ENCODE results near the gene ZNF530.

The ZNF530 gene

DNA sequence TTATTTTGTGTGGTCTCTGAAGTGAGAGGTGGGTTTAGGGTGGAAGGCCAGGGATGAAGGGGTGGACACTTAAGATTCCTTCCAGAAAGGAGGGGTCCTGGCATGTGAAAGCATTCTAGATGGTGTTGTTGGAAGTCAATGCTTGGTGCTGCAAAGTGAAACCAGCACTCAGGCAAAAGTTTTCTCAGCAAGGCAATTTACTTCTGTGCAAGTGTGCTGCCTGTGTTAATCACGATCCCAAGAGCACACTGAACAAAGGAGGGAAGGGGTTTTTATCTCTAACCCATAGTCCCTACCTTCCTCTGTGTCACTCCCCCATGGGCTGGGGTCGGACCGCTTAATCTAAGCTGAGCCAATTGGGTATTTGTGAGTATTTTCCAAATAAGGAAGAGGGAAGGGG, 15.7 kb downstream of the ZNF530 start:
- DNase-seq (ENCODE audit: low spot score): no peak

- DNase-seq (ENCODE audit: low spot score): no peak
These were observed 21.1 kb downstream of the ZNF530 start for GRCh38 chr19:57620673-57621348.

GRCh38 chr19:57623091-57623490, 23.4 kb downstream of the ZNF530 start:
- DNase-seq (ENCODE audit: low spot score): no peak

DNA sequence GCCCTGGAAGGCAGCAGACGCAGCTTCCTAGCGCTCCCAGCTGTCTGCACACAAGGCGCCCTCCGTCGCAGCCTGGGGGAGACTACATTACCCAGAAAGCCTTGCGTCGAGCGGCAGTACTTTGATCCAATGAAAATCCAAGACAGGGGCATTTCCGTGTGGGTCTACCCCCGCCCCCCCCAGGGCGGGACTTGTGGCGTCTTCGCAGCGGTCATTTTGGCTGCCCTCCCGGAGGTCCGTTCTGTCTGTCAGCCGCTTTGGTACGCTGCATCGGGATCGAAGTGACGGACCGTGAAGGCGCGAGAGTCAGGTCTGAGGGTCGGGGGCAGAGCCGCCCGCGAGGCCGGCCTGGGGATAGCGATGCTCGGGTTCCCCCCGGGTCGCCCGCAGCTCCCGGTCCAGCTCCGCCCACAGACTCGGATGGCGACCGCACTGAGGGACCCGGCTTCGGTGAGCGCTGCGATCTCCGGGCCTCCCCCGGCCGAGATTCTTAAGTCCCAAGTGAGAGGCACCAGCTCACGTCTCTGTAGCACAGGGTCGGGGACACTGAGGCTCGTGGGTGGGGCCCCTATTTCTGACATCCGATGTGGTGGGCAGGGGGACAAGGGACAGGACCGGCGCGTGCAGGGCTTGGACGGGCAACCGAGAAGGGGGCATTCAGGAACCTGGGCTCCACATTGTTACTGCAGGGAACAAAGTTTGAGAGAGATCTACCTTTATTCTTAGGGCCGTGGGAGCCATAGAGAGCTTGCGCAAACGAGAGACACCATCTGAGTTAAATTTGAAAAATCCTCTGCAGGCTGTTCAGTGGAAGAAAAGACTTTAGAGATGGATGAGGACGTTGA, 33.5 kb downstream of the ZNF530 start, which contains the start of gene ZNF211:
Gene ZNF211, plus strand, starts transcription at position 182 of the 845 bp plus-strand sequence. Its CDS starts 179 bp downstream, at position 361.
- DNase-seq (ENCODE audit: low spot score): peak; percentile 94

DNA sequence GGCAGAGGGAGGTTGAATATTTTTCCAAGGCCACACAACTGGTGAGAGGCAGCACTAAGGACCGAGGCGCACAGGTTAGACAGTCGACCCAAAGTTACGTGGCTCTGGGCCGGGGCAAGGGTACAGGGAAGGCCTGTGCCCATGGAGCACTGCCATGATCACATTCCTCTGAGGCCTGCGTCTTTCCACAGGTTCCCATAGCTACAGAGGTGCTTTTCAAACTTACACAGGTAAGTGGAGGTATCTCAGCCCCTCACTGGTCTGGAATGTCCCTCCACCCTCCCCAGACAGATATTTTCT, 34.1 kb downstream of the ZNF530 start:
- DNase-seq (ENCODE audit: low spot score): no peak

DNA sequence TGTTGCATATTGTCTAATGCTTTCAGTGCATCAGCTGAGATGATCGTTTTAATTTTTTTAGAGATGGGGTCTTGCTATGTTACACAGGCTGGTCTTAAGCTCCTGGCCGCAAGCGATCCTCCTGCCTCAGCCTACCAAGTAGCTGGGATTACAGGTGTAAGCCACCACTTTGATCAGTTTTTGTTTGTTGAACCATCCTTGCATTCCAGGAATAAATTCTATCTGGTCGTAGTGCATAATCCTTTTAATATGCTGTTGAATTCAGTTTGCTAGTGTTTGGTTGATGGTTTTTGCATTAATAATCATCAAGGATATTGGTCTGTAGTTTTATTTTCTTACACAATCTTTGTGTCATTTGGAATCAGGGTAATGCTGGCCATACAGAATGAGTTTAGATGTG, 37.7 kb downstream of the ZNF530 start:
- DNase-seq (ENCODE audit: low spot score): no peak

GRCh38 chr19:57641715-57642234, 42.1 kb downstream of the ZNF530 start:
- DNase-seq (ENCODE audit: low spot score): no peak

DNA sequence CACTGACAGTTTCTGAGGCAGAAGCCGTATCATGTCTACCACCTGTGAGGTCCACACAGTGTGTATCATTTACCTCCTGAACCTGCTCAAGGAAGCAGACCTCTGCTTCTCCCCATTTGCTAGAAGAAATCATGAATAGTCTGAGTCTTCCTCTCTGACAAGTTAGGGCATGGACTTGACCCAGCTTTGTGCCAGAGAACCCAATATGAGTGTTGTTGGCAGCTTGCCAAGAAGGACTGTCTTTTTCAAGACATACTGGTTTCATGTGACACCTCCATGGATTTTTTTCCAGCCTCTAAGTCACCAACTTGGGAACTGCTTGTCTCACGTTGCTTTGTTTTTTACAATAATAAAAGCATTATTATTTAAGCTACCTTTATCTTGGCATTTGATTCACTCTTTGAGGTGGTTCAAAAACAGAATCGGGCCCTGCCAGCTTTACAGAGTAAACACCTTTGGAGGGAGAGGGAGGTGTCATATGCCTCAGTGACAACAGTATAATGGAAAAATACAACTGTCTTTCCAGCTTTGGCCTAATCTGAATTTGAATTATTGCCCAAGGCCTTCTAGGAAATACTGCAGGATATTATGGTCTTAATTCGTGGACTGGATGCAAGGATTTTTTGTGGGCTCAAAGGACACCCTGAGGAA, 42.8 kb downstream of the ZNF530 start:
- DNase-seq (ENCODE audit: low spot score): no peak

- no peak for DNase-seq (ENCODE audit: low spot score)
These were observed 44.0 kb downstream of the ZNF530 start for GRCh38 chr19:57643734-57644133.

GRCh38 chr19:57648331-57649003, 48.8 kb downstream of the ZNF530 start:
- DNase-seq (ENCODE audit: low spot score): no peak

- DNase-seq (ENCODE audit: low spot score): no peak
These were observed 51.9 kb downstream of the ZNF530 start for GRCh38 chr19:57651654-57651996.

DNA sequence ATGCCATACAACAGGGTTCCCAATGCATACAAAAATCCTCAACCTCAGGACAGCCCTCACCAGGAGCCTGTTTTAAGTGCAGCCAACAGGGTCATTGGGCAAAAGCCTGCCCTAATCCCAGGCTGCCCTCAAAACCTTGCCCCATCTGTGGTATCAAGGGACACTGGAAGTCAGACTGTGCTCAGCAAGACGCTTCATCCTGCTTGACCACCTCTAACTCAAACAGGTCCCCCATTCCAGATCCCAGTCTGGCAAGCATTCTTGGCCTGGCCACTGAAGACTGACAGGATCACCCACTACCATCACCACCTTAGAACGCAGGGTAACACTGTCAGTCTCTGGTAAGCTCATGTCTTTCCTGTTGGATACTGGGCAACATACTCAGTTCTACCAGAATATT, 54.0 kb downstream of the ZNF530 start:
- no peak for DNase-seq (ENCODE audit: low spot score)

GRCh38 chr19:57655443-57655842, 55.8 kb downstream of the ZNF530 start:
- no peak for DNase-seq (ENCODE audit: low spot score)

DNA sequence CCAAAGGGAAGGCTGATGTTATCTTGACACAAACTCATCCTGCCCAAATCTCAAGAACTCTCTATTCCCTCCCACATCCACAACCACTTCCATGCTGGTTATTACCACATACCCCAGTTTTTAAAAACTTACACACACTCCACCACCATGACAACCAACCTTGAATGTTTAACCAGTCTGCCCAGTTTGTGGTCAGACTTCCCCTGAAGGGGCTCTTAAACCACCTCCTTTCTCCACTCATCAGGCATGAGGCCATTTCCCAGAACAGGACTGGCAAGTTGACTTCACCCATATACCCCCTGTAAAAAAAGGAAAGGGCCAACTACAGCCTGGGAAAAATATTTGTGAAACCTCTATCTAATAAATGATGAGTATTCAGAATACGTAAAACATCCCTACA, 56.7 kb downstream of the ZNF530 start:
- DNase-seq (ENCODE audit: low spot score): no peak
